Type B pancreatic cell (in vitro differentiated cells): ENCODE data around the gene NPAS3. TPM values are rescaled to one million over a fixed set of nuclear protein-coding genes. Genes with fewer than 3 reads are reported as not detected.

ENCODE experiments used
- DNase-seq: peaks from one replicate; pipeline ENCODE4 v3.0.0; 2021; ENCODE audit warnings: mixed read lengths; ENCODE audit not compliant: unreplicated experiment; ENCODE audit errors: extremely low spot score
- H3K27ac Mint-ChIP-seq: 2 replicates; pipeline ENCODE4 v1.8.0; 2021; ENCODE audit warnings: mild to moderate bottlenecking, mixed read lengths
- H3K27me3 Mint-ChIP-seq: 2 replicates; pipeline ENCODE4 v1.8.0; 2021; ENCODE audit warnings: mixed read lengths
- H3K36me3 Mint-ChIP-seq: 2 replicates; pipeline ENCODE4 v1.8.0; 2021; ENCODE audit warnings: mixed read lengths
- H3K4me1 Mint-ChIP-seq: one replicate; pipeline ENCODE4 v1.8.0; 2021; ENCODE audit warnings: mixed read lengths; ENCODE audit not compliant: unreplicated experiment
- H3K4me3 Mint-ChIP-seq: 2 replicates; pipeline ENCODE4 v1.8.0; 2021; ENCODE audit warnings: mild to moderate bottlenecking, mixed read lengths
- H3K9me3 Mint-ChIP-seq: 2 replicates; pipeline ENCODE4 v1.8.0; 2021; ENCODE audit warnings: mixed read lengths
- total RNA-seq: library from RNA; stranded (reverse); gene quantifications from 2 replicates; pipeline ENCODE4 v1.2.1, GENCODE V29; 2021; ENCODE audit warnings: low replicate concordance
- TF ChIP-seq, protein P1 (sequence below): fragments of 200-600 bp; sonication (generic); conservative IDR thresholded peaks from 2 replicates; pipeline ENCODE4 v1.5.0; 2021; ENCODE audit warnings: antibody characterized with exemption, mild to moderate bottlenecking

Gene NPAS3
- total RNA-seq, 1 donor from 2014 or later, result 8.7 TPM

GRCh38 chr14:33493266-33493665 lies 554.6 kb downstream of the NPAS3 start:
- no peak for DNase-seq
- Mint-ChIP-seq H3K4me1 (peaks cover 16% of the 10 kb centered on the region), H3K27ac (no peak overlapping the region), H3K36me3 (no peaks in the 10 kb centered on the region), H3K9me3 (peaks cover 12% of the 10 kb centered on the region), H3K27me3 (peaks cover 18% of the 10 kb centered on the region), H3K4me3 (no peak overlapping the region)
- TF ChIP-seq, protein P1, sequence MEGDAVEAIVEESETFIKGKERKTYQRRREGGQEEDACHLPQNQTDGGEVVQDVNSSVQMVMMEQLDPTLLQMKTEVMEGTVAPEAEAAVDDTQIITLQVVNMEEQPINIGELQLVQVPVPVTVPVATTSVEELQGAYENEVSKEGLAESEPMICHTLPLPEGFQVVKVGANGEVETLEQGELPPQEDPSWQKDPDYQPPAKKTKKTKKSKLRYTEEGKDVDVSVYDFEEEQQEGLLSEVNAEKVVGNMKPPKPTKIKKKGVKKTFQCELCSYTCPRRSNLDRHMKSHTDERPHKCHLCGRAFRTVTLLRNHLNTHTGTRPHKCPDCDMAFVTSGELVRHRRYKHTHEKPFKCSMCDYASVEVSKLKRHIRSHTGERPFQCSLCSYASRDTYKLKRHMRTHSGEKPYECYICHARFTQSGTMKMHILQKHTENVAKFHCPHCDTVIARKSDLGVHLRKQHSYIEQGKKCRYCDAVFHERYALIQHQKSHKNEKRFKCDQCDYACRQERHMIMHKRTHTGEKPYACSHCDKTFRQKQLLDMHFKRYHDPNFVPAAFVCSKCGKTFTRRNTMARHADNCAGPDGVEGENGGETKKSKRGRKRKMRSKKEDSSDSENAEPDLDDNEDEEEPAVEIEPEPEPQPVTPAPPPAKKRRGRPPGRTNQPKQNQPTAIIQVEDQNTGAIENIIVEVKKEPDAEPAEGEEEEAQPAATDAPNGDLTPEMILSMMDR, result no peak

- DNase-seq, result no peak
- no peak overlapping the region for H3K27ac Mint-ChIP-seq
Observed at GRCh38 chr14:33493990-33494389, 555.3 kb downstream of the NPAS3 start.

DNA sequence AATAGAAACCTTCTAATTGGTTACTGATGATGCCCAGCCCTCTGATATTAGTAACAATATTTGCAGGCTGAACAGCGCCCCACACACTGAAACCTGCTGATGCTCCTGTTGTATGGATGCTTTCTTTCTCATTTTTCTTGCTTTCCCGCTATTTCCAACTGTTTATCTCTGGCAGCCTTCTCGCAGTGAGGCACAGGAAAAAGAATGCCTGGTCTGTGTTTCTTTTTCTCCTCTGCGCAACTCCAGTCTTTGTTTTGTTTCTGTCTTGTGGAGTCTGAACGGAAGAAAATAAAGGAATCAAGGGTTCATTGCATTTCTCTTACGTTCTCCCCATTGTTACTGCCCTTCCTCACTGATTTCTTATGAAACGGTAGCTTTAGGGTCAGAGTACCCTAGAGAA lies 561.0 kb downstream of the NPAS3 start:
- Mint-ChIP-seq H3K4me3 (no peak overlapping the region), H3K9me3 (peaks cover 11% of the 10 kb centered on the region), H3K4me1 (peaks cover 5% of the 10 kb centered on the region), H3K27ac (no peak overlapping the region), H3K27me3 (peaks cover 17% of the 10 kb centered on the region), H3K36me3 (no peaks in the 10 kb centered on the region)
- TF ChIP-seq, protein P1, result no peak
- no peak for DNase-seq

More at GRCh38 chr14:33493990-33494389, 555.3 kb downstream of the NPAS3 start:
- Mint-ChIP-seq H3K4me3 (no peak overlapping the region), H3K4me1 (peaks cover 16% of the 10 kb centered on the region), H3K9me3 (peaks cover 12% of the 10 kb centered on the region), H3K36me3 (no peaks in the 10 kb centered on the region), H3K27me3 (peaks cover 18% of the 10 kb centered on the region)
- TF ChIP-seq, protein P1, result no peak

DNA sequence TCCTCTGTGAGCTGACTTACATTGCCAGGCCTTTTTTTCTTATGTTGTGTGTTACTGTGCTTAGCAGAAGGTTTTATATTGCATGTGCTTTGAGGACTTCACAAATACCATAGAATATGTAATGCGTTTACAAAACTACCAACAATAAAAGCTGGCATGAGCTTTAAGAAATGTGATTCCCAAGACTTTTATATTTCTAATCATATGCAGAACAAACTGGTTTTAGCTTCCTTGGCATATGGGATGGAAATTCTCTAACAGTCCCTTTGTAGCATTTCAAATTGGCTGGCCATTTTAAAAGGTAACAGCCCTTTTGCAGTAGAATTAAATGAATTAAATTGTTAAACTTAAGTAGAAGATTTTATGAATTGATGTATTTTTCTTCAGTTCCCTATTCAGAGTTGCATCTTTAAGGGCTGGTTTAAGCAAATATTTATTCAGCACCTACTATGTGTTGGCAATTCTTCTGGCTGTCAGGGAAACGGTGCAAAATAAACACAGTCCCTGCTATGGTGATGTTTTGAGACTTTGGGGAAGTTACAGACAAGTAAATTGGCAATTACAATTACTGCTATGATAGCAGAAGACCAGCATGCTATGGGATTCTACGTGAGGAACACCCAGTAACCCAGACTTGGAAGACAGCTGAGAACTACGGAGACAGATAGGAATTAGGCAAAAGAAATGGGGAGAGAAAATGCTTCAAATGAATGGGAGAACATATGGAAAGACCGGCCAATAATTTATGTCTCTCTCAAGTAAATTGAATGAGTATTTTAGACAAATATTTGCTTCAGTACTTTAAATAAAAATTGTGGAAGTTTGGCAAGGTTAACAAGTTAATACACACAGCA lies 565.8 kb downstream of the NPAS3 start:
- Mint-ChIP-seq H3K4me1 (peaks cover 22% of the 10 kb centered on the region), H3K27me3 (peaks cover 7% of the 10 kb centered on the region), H3K4me3 (no peak overlapping the region), H3K27ac (no peak overlapping the region), H3K9me3 (no peaks in the 10 kb centered on the region), H3K36me3 (no peaks in the 10 kb centered on the region)
- TF ChIP-seq, protein P1, result no peak
- DNase-seq, result no peak

DNA sequence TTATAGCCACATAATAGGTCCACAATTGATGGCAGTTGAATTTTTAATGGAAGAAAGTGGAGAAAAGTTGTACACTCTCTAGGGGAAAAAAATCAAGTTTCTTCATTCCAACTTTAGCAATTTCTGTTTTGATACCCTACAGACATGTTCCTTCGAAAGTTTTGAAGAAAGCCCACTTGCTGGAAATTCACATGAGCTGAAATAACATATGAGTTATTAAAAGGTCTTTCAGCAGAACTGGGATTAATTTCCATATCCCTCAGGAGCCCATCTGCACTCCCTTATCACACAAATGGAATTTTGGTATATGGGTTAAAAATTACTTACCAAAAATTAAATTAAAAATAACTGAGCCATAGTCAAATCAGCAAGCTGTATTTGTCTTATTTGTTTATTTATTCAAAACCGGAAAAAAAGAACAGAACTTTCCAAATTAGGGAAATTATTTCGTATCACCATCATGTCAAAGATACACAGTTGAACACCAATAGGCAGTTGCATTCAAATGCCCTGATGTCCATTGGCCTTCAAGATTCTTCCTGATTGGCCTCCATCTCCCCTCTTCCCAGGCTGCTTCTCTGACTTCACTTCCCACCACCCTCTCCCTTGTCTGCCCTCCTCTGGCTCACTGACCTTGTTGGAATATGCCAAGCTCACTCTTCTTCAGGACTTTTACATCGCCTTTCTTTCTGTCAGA lies 566.7 kb downstream of the NPAS3 start:
- H3K36me3 Mint-ChIP-seq, result no peaks in the 10 kb centered on the region
- H3K9me3 Mint-ChIP-seq, result no peaks in the 10 kb centered on the region
- peaks cover 7% of the 10 kb centered on the region for H3K27me3 Mint-ChIP-seq
- no peak overlapping the region for H3K27ac Mint-ChIP-seq
- no peak for DNase-seq
- TF ChIP-seq, protein P1, result no peak
- peaks cover 27% of the 10 kb centered on the region for H3K4me1 Mint-ChIP-seq
- no peak overlapping the region for H3K4me3 Mint-ChIP-seq
